ENCODE measurements around the gene KHDC4.

The KHDC4 gene

GRCh38 chr1:155934097-155934935 is at the start of gene KHDC4:
TSS of gene KHDC4 (minus strand) at chr1:155934413. CDS start at chr1:155934373, 40 bp downstream.
- DNase-seq, result peak; percentile 99

- peak; percentile 69 for DNase-seq
Observed at GRCh38 chr1:155983191-155984024, 49.2 kb upstream of the KHDC4 start.

GRCh38 chr1:155982106-155982505 is 47.9 kb upstream of the KHDC4 start:
- DNase-seq, result no peak

- DNase-seq, result no peak
Observed at GRCh38 chr1:155981266-155982088, 47.3 kb upstream of the KHDC4 start.

- DNase-seq, result no peak
Observed at GRCh38 chr1:155979597-155980343, 45.6 kb upstream of the KHDC4 start.

- DNase-seq, result no peak
Observed at GRCh38 chr1:155978973-155979429, 44.8 kb upstream of the KHDC4 start.

GRCh38 chr1:155978325-155978972 is 44.2 kb upstream of the KHDC4 start, which contains the start of gene ARHGEF2:
TSS of gene ARHGEF2 (minus strand) at chr1:155978547. CDS start at chr1:155978427, 120 bp downstream.
- DNase-seq, result peak; percentile 69

GRCh38 chr1:155977690-155978324 is 43.6 kb upstream of the KHDC4 start:
- DNase-seq, result peak; percentile 35

- DNase-seq, result peak; percentile 22
Observed at GRCh38 chr1:155976913-155977689, 42.9 kb upstream of the KHDC4 start.

- no peak for DNase-seq
Observed at GRCh38 chr1:155976062-155976912, 42.1 kb upstream of the KHDC4 start.

- DNase-seq, result no peak
Observed at GRCh38 chr1:155975375-155976061, 41.3 kb upstream of the KHDC4 start.

- DNase-seq, result no peak
Observed at GRCh38 chr1:155974208-155975115, 40.2 kb upstream of the KHDC4 start.

GRCh38 chr1:155973723-155974122 is 39.5 kb upstream of the KHDC4 start:
- no peak for DNase-seq

GRCh38 chr1:155971910-155972809 is 37.9 kb upstream of the KHDC4 start:
- DNase-seq, result no peak

- DNase-seq, result no peak
Observed at GRCh38 chr1:155970531-155971167, 36.4 kb upstream of the KHDC4 start.

GRCh38 chr1:155969377-155969791 is 35.2 kb upstream of the KHDC4 start:
- DNase-seq, result no peak

Data from NCI-H146 (cell line).